PFSK-1 (cell line): ENCODE data around the gene FN1.

Source experiments
- FOXP2 ChIP-seq: optimal IDR thresholded peaks from 2 replicates; pipeline ENCODE3; 2011; ENCODE audit warnings: borderline replicate concordance, control low read depth, inconsistent platforms; ENCODE audit not compliant: insufficient read depth; ENCODE audit errors: extremely low read length, extremely low read depth
- POLR2AphosphoS5 ChIP-seq: IDR thresholded peaks from 2 replicates; pipeline ENCODE4 v1.6.1; 2012; ENCODE audit warnings: low read depth, mild to moderate bottlenecking, control low read depth, low read length, moderate library complexity
- SIN3A ChIP-seq: IDR thresholded peaks from 2 replicates; pipeline ENCODE4 v1.6.1; 2012; ENCODE audit warnings: mild to moderate bottlenecking, low read length, moderate library complexity, borderline replicate concordance; ENCODE audit not compliant: insufficient read depth
- TAF1 ChIP-seq: IDR thresholded peaks from 2 replicates; pipeline ENCODE4 v1.6.1; 2012; ENCODE audit warnings: low read length, control low read depth, borderline replicate concordance; ENCODE audit not compliant: insufficient read depth
- TF ChIP-seq, protein P1 (sequence below), 2 experiments: IDR thresholded peaks; 2 replicates each; pipeline versions ENCODE4 v1.6.1 to v1.8.0; 2011 to 2012; ENCODE audit warnings: low read depth in 2 of 2, low read length in 2 of 2, control low read depth in 1 of 2, inconsistent platforms in 1 of 2, mild to moderate bottlenecking in 1 of 2, moderate library complexity in 1 of 2; ENCODE audit not compliant: insufficient read depth in 1 of 2

The FN1 gene

DNA sequence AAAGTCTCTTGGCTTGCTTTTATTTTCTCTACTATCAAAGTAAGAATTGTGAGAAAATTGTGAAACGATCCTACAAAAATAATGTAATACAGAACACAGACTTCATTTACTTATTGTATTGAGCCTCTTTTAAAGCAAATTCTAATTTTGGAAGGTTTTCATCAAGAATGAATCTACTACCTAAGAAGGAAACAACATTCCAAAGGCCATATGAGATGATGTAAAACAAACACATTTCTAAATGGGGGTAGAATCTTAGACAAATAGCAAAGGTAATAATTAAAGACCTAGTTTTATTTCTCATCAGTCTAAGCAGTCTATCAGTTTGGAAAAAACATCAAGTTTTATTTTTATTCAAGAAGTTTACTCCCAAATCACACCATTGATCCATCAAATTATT is 20.6 kb downstream of the FN1 start:
- no peak for TF ChIP-seq FOXP2
- TF ChIP-seq SIN3A = no peak
- TF ChIP-seq POLR2AphosphoS5 = no peak
- TF ChIP-seq TAF1 = no peak
- TF ChIP-seq, protein P1, sequence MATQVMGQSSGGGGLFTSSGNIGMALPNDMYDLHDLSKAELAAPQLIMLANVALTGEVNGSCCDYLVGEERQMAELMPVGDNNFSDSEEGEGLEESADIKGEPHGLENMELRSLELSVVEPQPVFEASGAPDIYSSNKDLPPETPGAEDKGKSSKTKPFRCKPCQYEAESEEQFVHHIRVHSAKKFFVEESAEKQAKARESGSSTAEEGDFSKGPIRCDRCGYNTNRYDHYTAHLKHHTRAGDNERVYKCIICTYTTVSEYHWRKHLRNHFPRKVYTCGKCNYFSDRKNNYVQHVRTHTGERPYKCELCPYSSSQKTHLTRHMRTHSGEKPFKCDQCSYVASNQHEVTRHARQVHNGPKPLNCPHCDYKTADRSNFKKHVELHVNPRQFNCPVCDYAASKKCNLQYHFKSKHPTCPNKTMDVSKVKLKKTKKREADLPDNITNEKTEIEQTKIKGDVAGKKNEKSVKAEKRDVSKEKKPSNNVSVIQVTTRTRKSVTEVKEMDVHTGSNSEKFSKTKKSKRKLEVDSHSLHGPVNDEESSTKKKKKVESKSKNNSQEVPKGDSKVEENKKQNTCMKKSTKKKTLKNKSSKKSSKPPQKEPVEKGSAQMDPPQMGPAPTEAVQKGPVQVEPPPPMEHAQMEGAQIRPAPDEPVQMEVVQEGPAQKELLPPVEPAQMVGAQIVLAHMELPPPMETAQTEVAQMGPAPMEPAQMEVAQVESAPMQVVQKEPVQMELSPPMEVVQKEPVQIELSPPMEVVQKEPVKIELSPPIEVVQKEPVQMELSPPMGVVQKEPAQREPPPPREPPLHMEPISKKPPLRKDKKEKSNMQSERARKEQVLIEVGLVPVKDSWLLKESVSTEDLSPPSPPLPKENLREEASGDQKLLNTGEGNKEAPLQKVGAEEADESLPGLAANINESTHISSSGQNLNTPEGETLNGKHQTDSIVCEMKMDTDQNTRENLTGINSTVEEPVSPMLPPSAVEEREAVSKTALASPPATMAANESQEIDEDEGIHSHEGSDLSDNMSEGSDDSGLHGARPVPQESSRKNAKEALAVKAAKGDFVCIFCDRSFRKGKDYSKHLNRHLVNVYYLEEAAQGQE (IDR thresholded peaks at IDR 0.05; ENCODE audit: insufficient read depth in 1 of 2, low read depth in 2 of 2, low read length in 2 of 2) = no peak

DNA sequence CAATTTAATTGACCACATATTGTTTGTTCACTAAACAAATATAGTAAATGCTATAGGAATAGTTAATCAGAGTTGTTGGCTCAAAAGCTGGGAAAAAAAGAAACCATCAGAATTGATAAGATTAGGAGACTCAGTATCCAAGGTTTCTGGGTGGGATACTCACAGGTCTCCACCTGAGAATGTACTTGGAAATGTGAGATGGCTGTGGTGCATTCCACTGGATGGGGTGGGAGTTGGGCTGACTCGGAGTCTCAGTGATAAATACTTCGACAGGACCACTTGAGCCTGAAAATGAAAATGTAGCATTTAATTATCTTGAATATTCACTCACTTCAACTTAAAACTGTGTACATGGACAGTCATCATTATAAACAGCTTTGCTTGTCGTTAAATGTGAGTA is 21.2 kb downstream of the FN1 start:
- TF ChIP-seq, protein P1 (IDR thresholded peaks at IDR 0.05; ENCODE audit: insufficient read depth in 1 of 2, low read depth in 2 of 2, low read length in 2 of 2) = no peak
- TF ChIP-seq TAF1 = no peak
- TF ChIP-seq SIN3A = no peak
- TF ChIP-seq POLR2AphosphoS5 = no peak
- no peak for TF ChIP-seq FOXP2

GRCh38 chr2:215413974-215414373 is 21.9 kb downstream of the FN1 start:
- TF ChIP-seq FOXP2 = no peak
- TF ChIP-seq TAF1 = no peak
- TF ChIP-seq, protein P1 (IDR thresholded peaks at IDR 0.05; ENCODE audit: insufficient read depth in 1 of 2, low read depth in 2 of 2, low read length in 2 of 2) = no peak
- no peak for TF ChIP-seq SIN3A
- no peak for TF ChIP-seq POLR2AphosphoS5

DNA sequence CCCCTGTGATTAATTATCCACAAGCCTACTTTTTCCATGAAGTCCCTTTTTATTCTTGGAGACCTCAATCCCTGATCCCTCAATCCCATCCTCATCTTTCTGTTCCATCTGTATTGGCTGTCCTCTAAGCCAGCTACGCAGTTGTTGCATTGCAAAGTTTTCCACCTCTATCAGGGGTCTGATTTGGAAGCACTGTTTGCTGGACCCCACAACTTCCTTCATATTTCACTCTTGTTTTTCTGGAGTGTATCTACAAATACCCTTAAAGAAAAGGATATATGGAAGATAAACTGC is 22.4 kb downstream of the FN1 start:
- TF ChIP-seq TAF1 = no peak

- TF ChIP-seq SIN3A (no peak), FOXP2 (no peak), TAF1 (no peak), POLR2AphosphoS5 (no peak)
- TF ChIP-seq, protein P1 (IDR thresholded peaks at IDR 0.05; ENCODE audit: insufficient read depth in 1 of 2, low read depth in 2 of 2, low read length in 2 of 2) = no peak
Measured at GRCh38 chr2:215411941-215412743, 23.7 kb downstream of the FN1 start.
